Effector memory CD8-positive, alpha-beta T cell (primary cell): ENCODE data around the gene ADGRL3.

Experiments
- ATAC-seq: fragments of 150-1000 bp; cut with Tn5 transposase; replicated peaks from 2 replicates; pipeline ENCODE4 v1.10.0; 2021; ENCODE audit warnings: mild to moderate bottlenecking, moderate library complexity
- DNase-seq, 3 experiments: peaks; one replicate each; pipeline ENCODE4 v3.0.0; 2021
- H3K27ac Mint-ChIP-seq, 2 donors: one replicate each; pipeline ENCODE4 v1.8.0; 2022; ENCODE audit warnings: mild to moderate bottlenecking in 2 of 2, mixed read lengths in 2 of 2, moderate library complexity in 2 of 2
- H3K27me3 Mint-ChIP-seq, 2 donors: one replicate each; pipeline ENCODE4 v1.8.0; 2022; ENCODE audit warnings: mixed read lengths in 2 of 2
- H3K36me3 Mint-ChIP-seq: one replicate; pipeline ENCODE4 v1.8.0; 2022; ENCODE audit warnings: mild to moderate bottlenecking, moderate library complexity, mixed read lengths; ENCODE audit not compliant: insufficient read depth
- H3K4me1 Mint-ChIP-seq, 2 donors: one replicate each; pipeline ENCODE4 v1.8.0; 2022; ENCODE audit warnings: low read depth in 2 of 2, mixed read lengths in 2 of 2
- H3K4me3 Mint-ChIP-seq, 2 donors: one replicate each; pipeline ENCODE4 v1.8.0; 2022; ENCODE audit warnings: mild to moderate bottlenecking in 2 of 2, mixed read lengths in 2 of 2, moderate library complexity in 2 of 2
- H3K9me3 Mint-ChIP-seq, 2 donors: one replicate each; pipeline ENCODE4 v1.8.0; 2022; ENCODE audit warnings: mixed read lengths in 2 of 2

Gene ADGRL3

DNA sequence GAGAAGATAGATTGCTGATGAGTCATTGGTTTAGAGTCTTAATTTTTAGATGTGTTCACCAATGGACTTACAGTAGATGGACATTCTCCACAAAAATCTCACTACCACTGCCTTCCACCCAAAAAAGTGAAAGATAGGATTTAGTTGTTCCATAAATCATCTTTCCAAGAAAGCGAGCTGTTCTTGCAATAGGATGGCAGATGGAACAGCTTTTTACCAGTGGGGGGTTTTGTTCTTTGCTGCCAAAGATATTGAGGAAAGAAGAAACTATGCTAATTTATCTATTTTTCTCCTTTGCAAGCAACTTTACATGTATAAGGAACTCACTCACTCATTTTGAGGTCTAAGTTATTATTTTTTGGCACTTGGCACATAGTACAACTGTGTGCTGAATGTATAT lies 109.5 kb downstream of the ADGRL3 start:
- H3K4me1 Mint-ChIP-seq, result no peaks in the 10 kb centered on the region
- no peaks in the 10 kb centered on the region for H3K27me3 Mint-ChIP-seq
- no peak for ATAC-seq
- no peak overlapping the region for H3K27ac Mint-ChIP-seq
- H3K36me3 Mint-ChIP-seq, result no peaks in the 10 kb centered on the region
- DNase-seq, result no peak
- no peak overlapping the region for H3K4me3 Mint-ChIP-seq
- peaks cover 3 to 8% of the 10 kb centered on the region in 2 donors for H3K9me3 Mint-ChIP-seq

DNA sequence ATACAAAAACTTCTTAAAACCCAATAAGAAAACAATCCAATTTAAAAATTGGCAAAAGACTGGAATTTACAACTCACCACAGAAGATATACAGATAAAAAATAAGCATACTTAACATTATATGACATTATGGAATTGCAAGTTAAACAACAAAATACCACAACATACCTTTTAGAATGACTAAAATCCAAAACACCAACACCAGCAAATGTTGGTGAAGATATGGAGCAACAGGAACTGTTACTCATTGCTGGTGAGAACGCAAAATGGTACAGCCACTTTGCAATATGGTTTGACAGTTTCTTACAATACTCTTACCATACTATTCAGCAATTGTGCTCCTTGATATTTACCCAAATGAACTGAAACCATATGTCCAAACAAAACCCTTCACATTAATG lies 112.4 kb downstream of the ADGRL3 start:
- no peaks in the 10 kb centered on the region for H3K36me3 Mint-ChIP-seq
- no peak overlapping the region for H3K27ac Mint-ChIP-seq
- DNase-seq (no peak), ATAC-seq (no peak)
- no peak overlapping the region for H3K4me3 Mint-ChIP-seq
- no peaks in the 10 kb centered on the region for H3K4me1 Mint-ChIP-seq
- H3K9me3 Mint-ChIP-seq, result peaks cover 2 to 16% of the 10 kb centered on the region in 2 donors
- no peaks in the 10 kb centered on the region for H3K27me3 Mint-ChIP-seq

GRCh38 chr4:61318431-61318830 lies 118.3 kb downstream of the ADGRL3 start:
- peaks cover 11 to 12% of the 10 kb centered on the region in 2 donors for H3K9me3 Mint-ChIP-seq
- ATAC-seq, result no peak

DNA sequence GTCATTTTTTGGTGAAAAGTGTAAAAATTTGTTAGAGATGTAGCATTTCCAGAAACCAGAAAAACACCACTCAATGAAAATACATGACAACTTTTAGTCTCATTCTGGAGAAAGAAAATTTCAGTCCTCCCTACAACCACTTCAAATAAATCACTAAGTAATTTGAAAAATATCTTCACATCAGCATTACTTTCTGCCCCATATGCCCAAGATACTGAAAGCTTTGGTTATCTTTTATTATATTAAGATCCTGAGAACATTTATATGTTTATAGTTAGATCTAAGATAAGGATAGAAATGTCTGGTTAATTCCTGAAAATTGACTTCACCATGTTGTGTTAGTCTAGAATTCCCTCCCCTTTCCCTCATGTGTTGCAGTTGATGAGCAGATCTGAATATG lies 119.0 kb downstream of the ADGRL3 start:
- Mint-ChIP-seq H3K4me1 (no peaks in the 10 kb centered on the region), H3K27ac (no peak overlapping the region), H3K4me3 (no peak overlapping the region), H3K36me3 (no peaks in the 10 kb centered on the region), H3K27me3 (no peaks in the 10 kb centered on the region), H3K9me3 (peaks cover 14 to 19% of the 10 kb centered on the region in 2 donors)
- no peak for ATAC-seq
- DNase-seq, result no peak

More at GRCh38 chr4:61318431-61318830, 118.3 kb downstream of the ADGRL3 start:
- no peak for DNase-seq
- Mint-ChIP-seq H3K36me3 (no peaks in the 10 kb centered on the region), H3K27ac (no peak overlapping the region), H3K27me3 (no peaks in the 10 kb centered on the region), H3K4me1 (no peaks in the 10 kb centered on the region), H3K4me3 (no peak overlapping the region)

DNA sequence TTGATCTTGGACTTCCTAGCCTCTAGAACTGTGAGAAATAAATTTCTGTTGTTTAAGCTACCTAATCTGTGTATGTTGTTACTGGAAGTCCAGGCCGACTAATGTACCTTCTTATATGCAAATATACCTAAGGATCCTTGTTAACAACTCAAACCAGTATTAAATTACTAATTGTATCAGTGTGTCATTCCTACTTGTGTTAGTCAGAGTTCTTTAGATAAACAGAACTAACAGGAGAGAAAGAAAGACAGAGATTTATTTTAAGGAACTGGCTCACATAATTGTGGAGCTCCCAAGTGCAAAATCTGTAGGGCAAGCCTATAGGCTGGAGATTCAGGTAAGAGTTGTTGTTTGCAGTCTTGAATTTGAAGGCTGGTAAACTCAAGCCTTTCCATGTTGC lies 120.0 kb downstream of the ADGRL3 start:
- H3K27me3 Mint-ChIP-seq, result no peaks in the 10 kb centered on the region
- H3K4me1 Mint-ChIP-seq, result no peaks in the 10 kb centered on the region
- no peak for ATAC-seq
- peaks cover 14 to 19% of the 10 kb centered on the region in 2 donors for H3K9me3 Mint-ChIP-seq
- no peak for DNase-seq
- no peaks in the 10 kb centered on the region for H3K36me3 Mint-ChIP-seq
- no peak overlapping the region for H3K27ac Mint-ChIP-seq
- H3K4me3 Mint-ChIP-seq, result no peak overlapping the region

DNA sequence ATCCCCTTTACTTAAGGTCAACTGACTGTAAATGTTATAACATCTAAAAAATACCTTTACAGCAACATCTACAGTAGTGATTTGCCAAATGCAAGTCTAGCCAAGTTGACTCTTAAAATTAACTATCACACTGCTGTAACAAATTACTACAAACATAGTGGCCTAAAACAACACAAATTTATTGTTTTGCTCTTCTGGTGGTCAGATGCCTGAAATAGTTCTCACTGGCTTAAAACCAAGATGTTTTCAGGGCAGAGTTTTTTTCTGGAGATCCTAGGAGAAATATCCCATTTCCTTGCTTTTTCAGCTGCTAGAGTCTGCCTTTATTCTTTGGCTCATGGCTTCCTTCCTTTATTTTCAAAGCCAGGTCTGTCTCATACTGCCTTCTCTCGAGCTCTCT lies 120.5 kb downstream of the ADGRL3 start:
- peaks cover 14 to 19% of the 10 kb centered on the region in 2 donors for H3K9me3 Mint-ChIP-seq

GRCh38 chr4:61332693-61333092 lies 132.6 kb downstream of the ADGRL3 start:
- ATAC-seq, result no peak
- DNase-seq, result no peak
- H3K27me3 Mint-ChIP-seq, result no peaks in the 10 kb centered on the region
- H3K36me3 Mint-ChIP-seq, result no peaks in the 10 kb centered on the region
- no peaks in the 10 kb centered on the region for H3K4me1 Mint-ChIP-seq
- no peak overlapping the region for H3K4me3 Mint-ChIP-seq
- peaks cover 2 to 8% of the 10 kb centered on the region in 2 donors for H3K9me3 Mint-ChIP-seq
- H3K27ac Mint-ChIP-seq, result no peak overlapping the region

More for the DNA sequence above, 120.5 kb downstream of the ADGRL3 start:
- Mint-ChIP-seq H3K27ac (no peak overlapping the region), H3K4me1 (no peaks in the 10 kb centered on the region), H3K4me3 (no peak overlapping the region), H3K36me3 (no peaks in the 10 kb centered on the region), H3K27me3 (no peaks in the 10 kb centered on the region)
- no peak for ATAC-seq
- no peak for DNase-seq

- H3K4me1 Mint-ChIP-seq, result no peaks in the 10 kb centered on the region
- H3K27me3 Mint-ChIP-seq, result no peaks in the 10 kb centered on the region
- ATAC-seq (no peak), DNase-seq (no peak)
- no peak overlapping the region for H3K27ac Mint-ChIP-seq
- H3K36me3 Mint-ChIP-seq, result no peaks in the 10 kb centered on the region
- peaks cover 0 to 8% of the 10 kb centered on the region in 2 donors for H3K9me3 Mint-ChIP-seq
- H3K4me3 Mint-ChIP-seq, result no peak overlapping the region
These were observed 133.4 kb downstream of the ADGRL3 start for GRCh38 chr4:61333490-61333889.

DNA sequence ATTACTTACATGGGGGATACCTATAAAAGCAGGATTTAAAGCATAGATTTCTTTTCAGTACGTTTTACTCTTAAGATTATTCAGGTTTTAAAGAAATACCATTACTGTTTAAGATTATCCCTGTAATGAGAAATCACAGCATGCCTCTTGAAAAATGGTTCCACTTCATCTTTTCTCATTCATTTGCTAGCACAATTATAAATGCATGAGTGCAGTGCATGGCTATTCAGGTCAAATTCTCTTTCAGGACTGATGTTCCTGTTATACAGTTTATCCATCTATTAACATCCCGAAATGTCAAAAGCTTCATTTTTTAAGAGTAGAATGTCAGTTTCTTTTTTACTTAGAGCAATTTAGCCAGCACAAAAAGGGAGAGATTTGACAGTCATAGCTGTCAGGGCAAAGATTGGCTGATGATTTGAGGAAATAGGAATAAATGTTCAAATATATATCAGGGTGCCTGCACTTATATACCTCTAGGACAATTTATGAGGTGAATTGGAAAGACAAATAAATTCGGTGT lies 135.2 kb downstream of the ADGRL3 start:
- ATAC-seq (no peak), DNase-seq (no peak)
- Mint-ChIP-seq H3K4me3 (no peak overlapping the region), H3K9me3 (peaks cover 0 to 7% of the 10 kb centered on the region in 2 donors), H3K4me1 (no peaks in the 10 kb centered on the region), H3K27me3 (no peaks in the 10 kb centered on the region), H3K27ac (no peak overlapping the region), H3K36me3 (no peaks in the 10 kb centered on the region)

GRCh38 chr4:61336488-61336887 lies 136.4 kb downstream of the ADGRL3 start:
- ATAC-seq (no peak), DNase-seq (no peak)
- Mint-ChIP-seq H3K4me1 (no peaks in the 10 kb centered on the region), H3K9me3 (peaks cover 0 to 4% of the 10 kb centered on the region in 2 donors), H3K4me3 (no peak overlapping the region), H3K36me3 (no peaks in the 10 kb centered on the region), H3K27ac (no peak overlapping the region), H3K27me3 (no peaks in the 10 kb centered on the region)

- no peaks in the 10 kb centered on the region for H3K27me3 Mint-ChIP-seq
- no peaks in the 10 kb centered on the region for H3K36me3 Mint-ChIP-seq
- H3K27ac Mint-ChIP-seq, result no peak overlapping the region
- no peak overlapping the region for H3K4me3 Mint-ChIP-seq
- no peak for DNase-seq
- no peak for ATAC-seq
- H3K4me1 Mint-ChIP-seq, result no peaks in the 10 kb centered on the region
- H3K9me3 Mint-ChIP-seq, result peaks cover 0 to 4% of the 10 kb centered on the region in 2 donors
These were observed 136.8 kb downstream of the ADGRL3 start for GRCh38 chr4:61336916-61337315.

- H3K27ac Mint-ChIP-seq, result no peak overlapping the region
- H3K4me3 Mint-ChIP-seq, result no peak overlapping the region
- H3K27me3 Mint-ChIP-seq, result no peaks in the 10 kb centered on the region
- no peaks in the 10 kb centered on the region for H3K4me1 Mint-ChIP-seq
- ATAC-seq (no peak), DNase-seq (no peak)
- peaks cover 7 to 14% of the 10 kb centered on the region in 2 donors for H3K9me3 Mint-ChIP-seq
- no peaks in the 10 kb centered on the region for H3K36me3 Mint-ChIP-seq
These were observed 141.9 kb downstream of the ADGRL3 start for GRCh38 chr4:61342061-61342460.

DNA sequence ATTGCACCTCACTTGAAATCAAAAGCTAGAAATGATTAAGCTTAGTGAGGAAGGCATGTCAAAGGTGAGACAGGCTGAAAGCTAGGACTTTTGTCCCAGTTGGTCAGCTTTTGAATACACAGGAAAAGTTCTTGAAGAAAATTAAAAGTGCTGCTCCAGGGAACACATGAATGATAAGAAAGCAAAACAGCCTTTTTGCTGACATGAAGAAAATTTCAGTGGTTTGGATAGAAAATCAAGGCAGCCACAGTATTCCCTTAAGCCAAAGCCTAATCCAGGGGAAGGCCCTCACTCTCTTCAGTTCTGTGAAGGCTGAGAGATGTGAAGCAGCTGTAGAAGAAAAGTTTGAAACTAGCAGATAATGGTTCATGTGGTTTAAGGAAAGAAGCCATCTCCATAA lies 150.8 kb downstream of the ADGRL3 start:
- Mint-ChIP-seq H3K27me3 (no peaks in the 10 kb centered on the region), H3K27ac (no peak overlapping the region), H3K4me1 (no peaks in the 10 kb centered on the region), H3K4me3 (no peak overlapping the region), H3K36me3 (no peaks in the 10 kb centered on the region), H3K9me3 (peaks cover 2 to 15% of the 10 kb centered on the region in 2 donors)
- ATAC-seq (no peak), DNase-seq (no peak)

DNA sequence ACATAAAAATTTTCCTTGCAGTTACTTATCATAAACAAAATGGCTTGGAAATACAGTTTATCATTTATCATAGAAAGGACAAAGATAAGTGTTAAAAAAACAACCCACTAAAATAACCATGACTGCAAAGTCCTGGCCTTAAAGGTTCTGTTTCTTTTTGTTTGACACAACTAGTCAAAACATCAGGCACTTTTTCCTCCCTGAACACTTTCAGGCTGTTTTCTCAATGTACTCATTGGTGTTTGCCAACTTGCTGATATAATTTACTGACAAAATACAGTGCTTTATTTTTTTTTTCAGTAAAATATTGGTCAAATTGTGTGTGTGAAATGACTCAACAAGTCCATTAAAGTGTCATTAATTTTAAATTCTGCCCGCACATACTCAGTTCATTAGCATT lies 156.6 kb downstream of the ADGRL3 start:
- Mint-ChIP-seq H3K9me3 (peaks cover 7 to 18% of the 10 kb centered on the region in 2 donors), H3K4me1 (no peaks in the 10 kb centered on the region), H3K4me3 (no peak overlapping the region), H3K36me3 (no peaks in the 10 kb centered on the region), H3K27ac (no peak overlapping the region), H3K27me3 (no peaks in the 10 kb centered on the region)
- ATAC-seq (no peak), DNase-seq (no peak)

DNA sequence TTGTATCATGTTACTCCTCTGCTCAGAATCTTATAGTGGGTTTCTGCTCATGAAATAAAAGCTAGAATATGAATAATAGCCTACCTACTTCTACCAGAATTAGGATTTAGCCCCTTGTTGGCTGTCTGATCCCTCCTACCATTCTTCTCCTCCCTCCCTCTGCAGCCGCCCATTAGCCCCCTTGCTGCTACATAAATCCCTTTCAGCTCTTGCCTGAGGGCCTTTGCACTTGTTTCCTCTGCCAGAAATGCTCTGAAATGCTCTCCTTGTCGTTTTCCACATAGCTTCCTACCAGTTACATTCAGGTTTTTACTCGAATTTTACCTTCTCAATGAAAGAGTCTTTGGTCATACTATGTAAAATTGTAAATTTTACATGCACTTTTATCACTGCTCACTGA lies 159.2 kb downstream of the ADGRL3 start:
- DNase-seq (no peak), ATAC-seq (no peak)
- H3K27ac Mint-ChIP-seq, result no peak overlapping the region
- no peaks in the 10 kb centered on the region for H3K36me3 Mint-ChIP-seq
- H3K27me3 Mint-ChIP-seq, result no peaks in the 10 kb centered on the region
- no peaks in the 10 kb centered on the region for H3K4me1 Mint-ChIP-seq
- peaks cover 8 to 15% of the 10 kb centered on the region in 2 donors for H3K9me3 Mint-ChIP-seq
- no peak overlapping the region for H3K4me3 Mint-ChIP-seq
